H1 (cell line): Measurements from ENCODE around the gene TAS2R42. TPM values are rescaled to one million over a fixed set of nuclear protein-coding genes. Genes with fewer than 3 reads are reported as not detected.

Experiments used
- KDM5A ChIP-seq: fragments of 200-600 bp; IDR thresholded peaks from 2 replicates; pipeline ENCODE4 v1.7.1; 2012; ENCODE audit warnings: mild to moderate bottlenecking, low read length, inconsistent platforms, mixed read lengths
- polyA plus RNA-seq, 7 experiments: library from polyadenylated mRNA; depleted of rRNA in 3 of 7; stranded (reverse) in 5 of 7; unstranded in 2 of 7; fragments of >200 nt in 5 of 7; fragments of 200-250 nt in 2 of 7; gene quantifications; 1 replicate in 5 of 7; 2 replicates in 1 of 7; 4 replicates in 1 of 7; pipeline versions ENCODE4 v1.2.1 to v1.2.3, GENCODE V29; 2011 to 2013; ENCODE audit warnings: missing spikeins in 2 of 7, mixed read lengths in 2 of 7
- total RNA-seq: library from RNA; stranded (reverse); fragmentation: NEBNext Ultra II Directional; extraction: Animal tissue kit (Norgen Biotek cat#: 25700); gene quantifications from 2 replicates; pipeline ENCODE4 v1.2.1, GENCODE V29; 2021

TAS2R42 gene
- total and polyA plus RNA-seq, 2 of the 8 experiments (the other 6 are each of a cell fraction or from before 2014, with no cell fraction given), result not detected

DNA sequence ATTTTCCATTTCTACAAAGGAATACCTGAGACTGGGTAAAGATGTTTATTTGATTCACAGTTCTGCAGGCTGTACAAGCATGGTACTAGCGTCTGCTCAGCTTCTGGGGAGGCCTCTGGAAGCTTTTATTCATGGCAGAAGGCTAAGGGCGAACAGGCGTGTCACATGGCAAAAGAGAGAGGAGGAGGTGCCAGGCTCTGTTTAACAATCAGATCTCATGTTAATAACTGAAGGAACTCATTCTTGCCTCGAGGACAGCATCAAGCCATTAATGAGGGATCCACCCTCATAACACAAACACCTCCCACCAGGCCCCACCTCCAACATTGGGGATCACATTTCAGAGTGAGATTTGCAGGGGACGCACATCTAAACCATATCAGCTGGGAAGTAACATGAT, 46.8 kb upstream of the TAS2R42 start (continued):
- TF ChIP-seq KDM5A, result no peak
- TF ChIP-seq, all 59 proteins: peak for 0
